HCT116 (cell line): ENCODE data around the gene EEA1. TPM values are rescaled to one million over a fixed set of nuclear protein-coding genes. Genes with fewer than 3 reads are reported as not detected.

Source experiments
- ATAC-seq: fragments of 200-7000 bp; cut with Tn5 transposase; 2 replicates; pipeline ENCODE4 v1.9.1; 2020; ENCODE audit warnings: mild to moderate bottlenecking, moderate library complexity
- BruUV-seq: library from RNA; stranded (reverse); fragments of 400-500 nt; replicated peaks from 2 replicates; lab custom pipeline; 2021; lab: Mats Ljungman, UMichigan
- CTCF ChIA-PET: fragments of 300-600 bp; sonication (Branson Sonifier 250); formaldehyde crosslinking; loops from one replicate; lab custom pipeline; 2021; ENCODE audit warnings: antibody characterized with exemption; lab: Charles Lee
- POLR2A ChIA-PET: fragments of 300-600, 350-600 bp; sonication (Branson Sonifier 250); formaldehyde crosslinking; loops from one replicate; lab custom pipeline; 2021; ENCODE audit warnings: antibody characterized with exemption; lab: Charles Lee
- RAD21 ChIA-PET, 2 experiments: fragments of 300-600 bp; sonication (Branson Sonifier 250); formaldehyde crosslinking; loops; one replicate each; lab custom pipeline; 2023; ENCODE audit warnings: low total read pairs in 2 of 2; ENCODE audit not compliant: uncharacterized antibody in 2 of 2, unreplicated experiment in 2 of 2, low non-redundant PET in 1 of 2; lab: Charles Lee
- DNase-seq: peaks from one replicate; pipeline ENCODE4 v3.0.0-alpha.2; 2010; ENCODE audit warnings: low read depth, low spot score
- H2AFZ ChIP-seq: fragments of 200-600 bp; shearing (Covaris generic), sonication (generic); 2 replicates; pipeline ENCODE4 v1.6.1; 2017; ENCODE audit warnings: low read depth, mixed run types, mixed read lengths, antibody characterized with exemption, low read length; ENCODE audit not compliant: poor library complexity, severe bottlenecking
- H3K27ac ChIP-seq: 2 replicates; pipeline ENCODE4 v1.5.1; 2012; ENCODE audit warnings: low read depth, low read length
- H3K27me3 ChIP-seq: fragments of 200-600 bp; sonication (generic); 2 replicates; pipeline ENCODE4 v1.6.1; 2016; ENCODE audit warnings: mixed run types, low read length, mixed read lengths; ENCODE audit not compliant: insufficient read depth
- H3K36me3 ChIP-seq, 2 experiments: fragments of 200-500 bp in 1 of 2; fragments of 200-600 bp in 1 of 2; sonication (Bioruptor generic) in 1 of 2; sonication (generic) in 1 of 2; 2 replicates each; pipeline versions ENCODE4 v1.5.1 to v1.6.1; 2014 to 2016; ENCODE audit warnings: low read length in 2 of 2, inconsistent platforms in 1 of 2, mixed read lengths in 1 of 2, mixed run types in 1 of 2; ENCODE audit not compliant: insufficient read depth in 2 of 2, control insufficient read depth in 1 of 2
- H3K4me1 ChIP-seq, 2 experiments: fragments of 200-600 bp in 1 of 2; sonication (generic) in 1 of 2; 2 replicates each; pipeline versions ENCODE4 v1.5.1 to v1.6.1; 2012 to 2017; ENCODE audit warnings: low read length in 2 of 2, inconsistent platforms in 1 of 2, mild to moderate bottlenecking in 1 of 2, mixed read lengths in 1 of 2, mixed run types in 1 of 2, moderate library complexity in 1 of 2; ENCODE audit not compliant: insufficient read depth in 2 of 2, control insufficient read depth in 1 of 2
- H3K4me2 ChIP-seq: fragments of 200-600 bp; sonication (generic); 2 replicates; pipeline ENCODE4 v1.6.1; 2017; ENCODE audit warnings: mixed run types, low read length, mixed read lengths
- H3K4me3 ChIP-seq, 2 experiments: fragments of 200-600 bp in 1 of 2; sonication (generic) in 1 of 2; replicated peaks in 1 of 2; 2 replicates each; pipeline ENCODE4 v1.5.1; 2011 to 2016; ENCODE audit warnings: low read length in 2 of 2, control low read depth in 1 of 2, low read depth in 1 of 2, mild to moderate bottlenecking in 1 of 2, mixed read lengths in 1 of 2, mixed run types in 1 of 2
- H3K79me2 ChIP-seq: fragments of 200-600 bp; sonication (generic); 2 replicates; pipeline ENCODE4 v1.6.1; 2017; ENCODE audit warnings: mild to moderate bottlenecking, mixed run types, low read length, moderate library complexity, mixed read lengths; ENCODE audit not compliant: insufficient read depth
- H3K9ac ChIP-seq: fragments of 200-600 bp; sonication (generic); 2 replicates; pipeline ENCODE4 v1.6.1; 2016; ENCODE audit warnings: low read length, mixed read lengths
- H3K9me2 ChIP-seq: fragments of 200-600 bp; sonication (generic), shearing (Covaris generic); 2 replicates; pipeline ENCODE4 v1.6.1; 2017; ENCODE audit warnings: mixed run types, mild to moderate bottlenecking, moderate library complexity; ENCODE audit not compliant: insufficient read depth
- H3K9me3 ChIP-seq, 2 experiments: fragments of 200-500 bp in 1 of 2; fragments of 200-600 bp in 1 of 2; sonication (Bioruptor generic) in 1 of 2; sonication (generic) in 1 of 2; 2 replicates each; pipeline ENCODE4 v1.6.1; 2014 to 2017; ENCODE audit warnings: low read length in 2 of 2, mixed read lengths in 2 of 2, inconsistent platforms in 1 of 2, low read depth in 1 of 2, mild to moderate bottlenecking in 1 of 2, mixed run types in 1 of 2, moderate library complexity in 1 of 2; ENCODE audit not compliant: control insufficient read depth in 1 of 2, insufficient read depth in 1 of 2
- H4K20me1 ChIP-seq: fragments of 200-600 bp; sonication (generic), shearing (Covaris generic); 2 replicates; pipeline ENCODE4 v1.6.1; 2017; ENCODE audit warnings: mixed run types, mild to moderate bottlenecking, moderate library complexity; ENCODE audit not compliant: insufficient read depth
- CBX3 ChIP-seq: IDR thresholded peaks from 2 replicates; pipeline ENCODE4 v1.6.1; 2012; ENCODE audit warnings: low read depth
- CEBPB ChIP-seq: IDR thresholded peaks from 2 replicates; pipeline ENCODE4 v1.6.1; 2012; ENCODE audit warnings: low read depth
- EGR1 ChIP-seq: IDR thresholded peaks from 2 replicates; pipeline ENCODE4 v1.6.1; 2012; ENCODE audit warnings: low read depth
- EZH2 ChIP-seq: fragments of 200-600 bp; sonication (generic); IDR thresholded peaks from 2 replicates; pipeline ENCODE4 v1.6.1; 2017; ENCODE audit warnings: antibody characterized with exemption, mixed run types
- EZH2phosphoT487 ChIP-seq: fragments of 200-600 bp; IDR thresholded peaks from 2 replicates; pipeline ENCODE4 v1.6.1; 2018; ENCODE audit warnings: antibody characterized with exemption, borderline replicate concordance
- FOSL1 ChIP-seq: IDR thresholded peaks from 2 replicates; pipeline ENCODE4 v1.6.1; 2012; ENCODE audit warnings: low read depth
- JUND ChIP-seq: IDR thresholded peaks from 2 replicates; pipeline ENCODE4 v1.6.1; 2012
- POLR2A ChIP-seq: IDR thresholded peaks from 2 replicates; pipeline ENCODE4 v1.7.0; 2011; ENCODE audit warnings: borderline replicate concordance; ENCODE audit not compliant: insufficient read depth, insufficient read length; ENCODE audit errors: extremely low read depth
- POLR2AphosphoS5 ChIP-seq: IDR thresholded peaks from 2 replicates; pipeline ENCODE4 v1.6.1; 2011; ENCODE audit warnings: mild to moderate bottlenecking, low read depth, low read length, moderate library complexity
- RAD21 ChIP-seq: IDR thresholded peaks from 2 replicates; pipeline ENCODE4 v1.6.1; 2012; ENCODE audit warnings: low read depth, mild to moderate bottlenecking
- SP1 ChIP-seq: IDR thresholded peaks from 2 replicates; pipeline ENCODE4 v1.6.1; 2012; ENCODE audit warnings: low read depth
- SRF ChIP-seq: IDR thresholded peaks from 2 replicates; pipeline ENCODE4 v1.6.1; 2012; ENCODE audit warnings: low read depth
- YY1 ChIP-seq: IDR thresholded peaks from 2 replicates; pipeline ENCODE4 v1.6.1; 2011; ENCODE audit warnings: low read length, low read depth, moderate library complexity, mild to moderate bottlenecking; ENCODE audit not compliant: insufficient replicate concordance; ENCODE audit errors: extremely low read depth
- ZFX ChIP-seq: fragments of 450-650 bp; IDR thresholded peaks from 2 replicates; pipeline ENCODE4 v1.6.1; 2017
- ZNF274 ChIP-seq: fragments of 200-500 bp; sonication (Bioruptor generic); IDR thresholded peaks from 2 replicates; pipeline ENCODE4 v1.6.1; 2014; ENCODE audit warnings: mild to moderate bottlenecking, low read depth, low read length, inconsistent platforms
- intact Hi-C: fragments of 100-400 bp; cut with micrococcal nuclease; formaldehyde crosslinking; loops from 2 replicates; pipeline ENCODE4 v1.10.0; 2022
- total RNA-seq: library from RNA; stranded (reverse); gene quantifications from one replicate; pipeline ENCODE4 v1.2.1, GENCODE V29; 2021; ENCODE audit not compliant: unreplicated experiment
- TF ChIP-seq, protein P1 (sequence below), 3 experiments: fragments of 200-600 bp in 1 of 3; sonication (generic) in 1 of 3; IDR thresholded peaks in 2 of 3; conservative IDR thresholded peaks in 1 of 3; 2 replicates each; pipeline ENCODE4 v1.5.1; 2012 to 2017; ENCODE audit warnings: low read depth in 2 of 3, low read length in 2 of 3, antibody characterized with exemption in 1 of 3, borderline replicate concordance in 1 of 3, control low read depth in 1 of 3, mild to moderate bottlenecking in 1 of 3, mixed read lengths in 1 of 3, mixed run types in 1 of 3, moderate library complexity in 1 of 3; ENCODE audit not compliant: insufficient read depth in 1 of 3
- TF ChIP-seq, protein P2 (sequence below): IDR thresholded peaks from 2 replicates; pipeline ENCODE4 v1.6.1; 2012; ENCODE audit warnings: low read depth
- TF ChIP-seq, protein P3 (sequence below): IDR thresholded peaks from 2 replicates; pipeline ENCODE4 v1.6.1; 2011; ENCODE audit warnings: mild to moderate bottlenecking, low read length, moderate library complexity; ENCODE audit not compliant: insufficient replicate concordance; ENCODE audit errors: extremely low read depth
- TF ChIP-seq, protein P4 (sequence below): IDR thresholded peaks from 2 replicates; pipeline ENCODE4 v1.6.1; 2012
- TF ChIP-seq, protein P5 (sequence below): IDR thresholded peaks from 2 replicates; pipeline ENCODE4 v1.6.1; 2012

The EEA1 gene
- total RNA-seq, 1 experiment from 2014 or later, result 13.8 TPM

DNA sequence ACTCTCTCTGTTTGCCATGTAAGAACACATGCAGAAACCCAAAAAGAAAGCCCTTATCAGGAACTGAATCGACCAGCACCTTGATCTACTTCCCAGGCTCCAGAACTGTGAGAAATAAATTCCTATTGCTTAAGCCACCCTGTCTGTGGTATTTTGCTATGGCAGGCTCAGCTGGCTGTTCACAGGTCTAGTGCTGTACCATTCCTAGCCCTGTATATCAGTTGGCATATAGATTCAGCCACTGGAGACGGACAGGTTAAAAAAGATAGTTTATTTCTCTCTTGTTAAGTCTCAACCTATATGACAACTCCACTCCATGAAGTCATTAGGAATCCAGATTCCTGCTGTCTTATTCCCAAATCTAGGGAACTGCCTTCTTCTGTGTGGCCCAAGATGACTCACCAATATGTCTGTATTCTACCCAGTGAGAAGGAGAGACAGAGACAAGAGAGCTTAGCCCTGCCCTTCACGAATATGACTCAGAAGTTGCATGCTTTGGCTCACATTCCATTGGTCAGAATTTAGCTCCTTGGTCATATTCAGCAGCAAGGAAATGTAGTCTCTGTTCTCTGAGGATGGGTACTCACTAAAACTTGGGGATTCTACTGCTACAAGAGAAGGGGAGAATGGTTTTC is 169.3 kb downstream of the EEA1 start:
- no peaks in the 10 kb centered on the region for H3K27me3 ChIP-seq
- no peak overlapping the region for H3K9ac ChIP-seq
- H3K36me3 ChIP-seq, result no peaks in the 10 kb centered on the region
- no peaks in the 10 kb centered on the region for H4K20me1 ChIP-seq
- BruUV-seq, result no TSS peak
- no peak overlapping the region for H3K4me3 ChIP-seq
- ChIA-PET POLR2A (interaction anchor here (1.1 kb wide), 1 partner anchor 14 kb away, joined by 6 read pairs; no protein-coding TSS in a partner anchor), CTCF (interaction anchor here (1.5 kb wide), 1 partner anchor 26 kb away, joined by 5 read pairs; no protein-coding TSS in a partner anchor), RAD21 (no interaction called here)
- peaks cover 0 to 10% of the 10 kb centered on the region in 2 experiments; a peak in 2 of 4 replicates for H3K4me1 ChIP-seq
- H3K4me2 ChIP-seq, result peak overlapping the region; percentile 19; the same call in 1 of the 2 replicates
- no peak overlapping the region for H3K27ac ChIP-seq
- no peaks in the 10 kb centered on the region for H3K9me2 ChIP-seq
- DNase-seq (peak; percentile 77), ATAC-seq (peak; percentile 97)
- no peaks in the 10 kb centered on the region for H3K79me2 ChIP-seq
- no peaks in the 10 kb centered on the region for H3K9me3 ChIP-seq
- H2AFZ ChIP-seq, result peak overlapping the region; percentile 34
- intact Hi-C loops, result no loop called here
- TF ChIP-seq RAD21 (no peak), JUND (peak; percentile 75), CBX3 (peak; percentile 85; the same call in 1 of the 2 replicates), YY1 (no peak), SP1 (peak; percentile 52; the same call in 1 of the 2 replicates), EZH2 (no peak), SRF (no peak), FOSL1 (peak; percentile 76), EZH2phosphoT487 (no peak), POLR2AphosphoS5 (no peak), POLR2A (no peak), ZFX (no peak), EGR1 (no peak), CEBPB (no peak), ZNF274 (no peak)
- TF ChIP-seq, protein P1, sequence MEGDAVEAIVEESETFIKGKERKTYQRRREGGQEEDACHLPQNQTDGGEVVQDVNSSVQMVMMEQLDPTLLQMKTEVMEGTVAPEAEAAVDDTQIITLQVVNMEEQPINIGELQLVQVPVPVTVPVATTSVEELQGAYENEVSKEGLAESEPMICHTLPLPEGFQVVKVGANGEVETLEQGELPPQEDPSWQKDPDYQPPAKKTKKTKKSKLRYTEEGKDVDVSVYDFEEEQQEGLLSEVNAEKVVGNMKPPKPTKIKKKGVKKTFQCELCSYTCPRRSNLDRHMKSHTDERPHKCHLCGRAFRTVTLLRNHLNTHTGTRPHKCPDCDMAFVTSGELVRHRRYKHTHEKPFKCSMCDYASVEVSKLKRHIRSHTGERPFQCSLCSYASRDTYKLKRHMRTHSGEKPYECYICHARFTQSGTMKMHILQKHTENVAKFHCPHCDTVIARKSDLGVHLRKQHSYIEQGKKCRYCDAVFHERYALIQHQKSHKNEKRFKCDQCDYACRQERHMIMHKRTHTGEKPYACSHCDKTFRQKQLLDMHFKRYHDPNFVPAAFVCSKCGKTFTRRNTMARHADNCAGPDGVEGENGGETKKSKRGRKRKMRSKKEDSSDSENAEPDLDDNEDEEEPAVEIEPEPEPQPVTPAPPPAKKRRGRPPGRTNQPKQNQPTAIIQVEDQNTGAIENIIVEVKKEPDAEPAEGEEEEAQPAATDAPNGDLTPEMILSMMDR (IDR thresholded peaks at IDR 0.05 in 2 of 3, conservative IDR thresholded peaks at IDR 0.05 in 1 of 3; ENCODE audit: borderline replicate concordance in 1 of 3, insufficient read depth in 1 of 3, low read depth in 2 of 3, low read length in 2 of 3), result no peak
- TF ChIP-seq, protein P2, sequence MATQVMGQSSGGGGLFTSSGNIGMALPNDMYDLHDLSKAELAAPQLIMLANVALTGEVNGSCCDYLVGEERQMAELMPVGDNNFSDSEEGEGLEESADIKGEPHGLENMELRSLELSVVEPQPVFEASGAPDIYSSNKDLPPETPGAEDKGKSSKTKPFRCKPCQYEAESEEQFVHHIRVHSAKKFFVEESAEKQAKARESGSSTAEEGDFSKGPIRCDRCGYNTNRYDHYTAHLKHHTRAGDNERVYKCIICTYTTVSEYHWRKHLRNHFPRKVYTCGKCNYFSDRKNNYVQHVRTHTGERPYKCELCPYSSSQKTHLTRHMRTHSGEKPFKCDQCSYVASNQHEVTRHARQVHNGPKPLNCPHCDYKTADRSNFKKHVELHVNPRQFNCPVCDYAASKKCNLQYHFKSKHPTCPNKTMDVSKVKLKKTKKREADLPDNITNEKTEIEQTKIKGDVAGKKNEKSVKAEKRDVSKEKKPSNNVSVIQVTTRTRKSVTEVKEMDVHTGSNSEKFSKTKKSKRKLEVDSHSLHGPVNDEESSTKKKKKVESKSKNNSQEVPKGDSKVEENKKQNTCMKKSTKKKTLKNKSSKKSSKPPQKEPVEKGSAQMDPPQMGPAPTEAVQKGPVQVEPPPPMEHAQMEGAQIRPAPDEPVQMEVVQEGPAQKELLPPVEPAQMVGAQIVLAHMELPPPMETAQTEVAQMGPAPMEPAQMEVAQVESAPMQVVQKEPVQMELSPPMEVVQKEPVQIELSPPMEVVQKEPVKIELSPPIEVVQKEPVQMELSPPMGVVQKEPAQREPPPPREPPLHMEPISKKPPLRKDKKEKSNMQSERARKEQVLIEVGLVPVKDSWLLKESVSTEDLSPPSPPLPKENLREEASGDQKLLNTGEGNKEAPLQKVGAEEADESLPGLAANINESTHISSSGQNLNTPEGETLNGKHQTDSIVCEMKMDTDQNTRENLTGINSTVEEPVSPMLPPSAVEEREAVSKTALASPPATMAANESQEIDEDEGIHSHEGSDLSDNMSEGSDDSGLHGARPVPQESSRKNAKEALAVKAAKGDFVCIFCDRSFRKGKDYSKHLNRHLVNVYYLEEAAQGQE, result no peak
- TF ChIP-seq, protein P3, sequence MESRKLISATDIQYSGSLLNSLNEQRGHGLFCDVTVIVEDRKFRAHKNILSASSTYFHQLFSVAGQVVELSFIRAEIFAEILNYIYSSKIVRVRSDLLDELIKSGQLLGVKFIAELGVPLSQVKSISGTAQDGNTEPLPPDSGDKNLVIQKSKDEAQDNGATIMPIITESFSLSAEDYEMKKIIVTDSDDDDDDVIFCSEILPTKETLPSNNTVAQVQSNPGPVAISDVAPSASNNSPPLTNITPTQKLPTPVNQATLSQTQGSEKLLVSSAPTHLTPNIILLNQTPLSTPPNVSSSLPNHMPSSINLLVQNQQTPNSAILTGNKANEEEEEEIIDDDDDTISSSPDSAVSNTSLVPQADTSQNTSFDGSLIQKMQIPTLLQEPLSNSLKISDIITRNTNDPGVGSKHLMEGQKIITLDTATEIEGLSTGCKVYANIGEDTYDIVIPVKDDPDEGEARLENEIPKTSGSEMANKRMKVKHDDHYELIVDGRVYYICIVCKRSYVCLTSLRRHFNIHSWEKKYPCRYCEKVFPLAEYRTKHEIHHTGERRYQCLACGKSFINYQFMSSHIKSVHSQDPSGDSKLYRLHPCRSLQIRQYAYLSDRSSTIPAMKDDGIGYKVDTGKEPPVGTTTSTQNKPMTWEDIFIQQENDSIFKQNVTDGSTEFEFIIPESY, result no peak
- TF ChIP-seq, protein P4, sequence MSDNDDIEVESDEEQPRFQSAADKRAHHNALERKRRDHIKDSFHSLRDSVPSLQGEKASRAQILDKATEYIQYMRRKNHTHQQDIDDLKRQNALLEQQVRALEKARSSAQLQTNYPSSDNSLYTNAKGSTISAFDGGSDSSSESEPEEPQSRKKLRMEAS, result peak; percentile 87
- TF ChIP-seq, protein P5, sequence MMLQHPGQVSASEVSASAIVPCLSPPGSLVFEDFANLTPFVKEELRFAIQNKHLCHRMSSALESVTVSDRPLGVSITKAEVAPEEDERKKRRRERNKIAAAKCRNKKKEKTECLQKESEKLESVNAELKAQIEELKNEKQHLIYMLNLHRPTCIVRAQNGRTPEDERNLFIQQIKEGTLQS, result no peak
